Right lobe of liver (tissue), 4 donors: ENCODE measurements around the gene EHD2.

Experiments
- POLR2A ChIP-seq: fragments of 450-650 bp; IDR thresholded peaks from one replicate; pipeline ENCODE4 v1.6.1; 2017; ENCODE audit warnings: antibody characterized with exemption, mild to moderate bottlenecking
- TF ChIP-seq, protein P1 (sequence below), 4 donors: fragments of 200-600 bp in 3 of 4; fragments of 450-650 bp in 1 of 4; IDR thresholded peaks; one replicate each; pipeline versions ENCODE4 v1.5.1 to v1.8.0; 2016 to 2022; ENCODE audit warnings: antibody characterized with exemption in 4 of 4, mild to moderate bottlenecking in 2 of 4
- donor health status: DM: no; HTN: no; CAD: no.
- donor health status: DM: no; HTN: no; CAD: no.
- donor health status: DM: no; HTN: yes; CAD: no.

DNA sequence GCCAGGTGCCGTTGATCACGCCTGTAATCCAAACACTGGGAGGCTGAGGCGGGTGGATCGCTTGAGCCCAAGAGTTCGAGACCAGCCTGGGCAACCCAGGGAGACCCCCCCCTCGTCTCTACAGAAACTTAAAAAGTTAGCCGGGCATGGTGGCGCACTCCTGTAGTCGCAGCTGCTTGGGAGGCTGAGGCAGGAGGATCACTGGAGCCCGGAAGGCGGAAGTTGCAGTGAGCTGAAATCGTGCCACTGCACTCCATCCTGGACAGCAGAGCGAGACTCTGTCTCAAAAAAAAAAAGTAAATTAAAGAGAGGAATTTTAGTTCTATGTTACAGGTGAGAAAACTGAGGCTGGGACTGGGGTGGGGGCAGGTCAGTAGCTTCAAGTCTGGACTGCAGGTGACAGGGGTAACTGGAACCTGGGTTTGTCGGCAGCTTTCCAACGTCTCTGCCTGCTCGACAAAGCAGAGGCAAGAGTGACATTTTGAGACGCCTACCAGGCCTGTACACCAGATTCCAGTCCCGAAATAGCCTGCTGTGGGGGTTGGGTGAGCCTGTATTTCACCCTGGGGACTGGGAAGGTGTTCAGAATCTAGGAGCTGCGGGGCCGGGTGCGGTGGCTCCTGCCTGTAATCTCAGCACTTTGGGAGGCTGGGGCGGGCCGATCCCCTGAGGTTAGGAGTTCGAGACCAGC, 66.4 kb downstream of the EHD2 start:
- TF ChIP-seq POLR2A = no peak
- TF ChIP-seq, protein P1, sequence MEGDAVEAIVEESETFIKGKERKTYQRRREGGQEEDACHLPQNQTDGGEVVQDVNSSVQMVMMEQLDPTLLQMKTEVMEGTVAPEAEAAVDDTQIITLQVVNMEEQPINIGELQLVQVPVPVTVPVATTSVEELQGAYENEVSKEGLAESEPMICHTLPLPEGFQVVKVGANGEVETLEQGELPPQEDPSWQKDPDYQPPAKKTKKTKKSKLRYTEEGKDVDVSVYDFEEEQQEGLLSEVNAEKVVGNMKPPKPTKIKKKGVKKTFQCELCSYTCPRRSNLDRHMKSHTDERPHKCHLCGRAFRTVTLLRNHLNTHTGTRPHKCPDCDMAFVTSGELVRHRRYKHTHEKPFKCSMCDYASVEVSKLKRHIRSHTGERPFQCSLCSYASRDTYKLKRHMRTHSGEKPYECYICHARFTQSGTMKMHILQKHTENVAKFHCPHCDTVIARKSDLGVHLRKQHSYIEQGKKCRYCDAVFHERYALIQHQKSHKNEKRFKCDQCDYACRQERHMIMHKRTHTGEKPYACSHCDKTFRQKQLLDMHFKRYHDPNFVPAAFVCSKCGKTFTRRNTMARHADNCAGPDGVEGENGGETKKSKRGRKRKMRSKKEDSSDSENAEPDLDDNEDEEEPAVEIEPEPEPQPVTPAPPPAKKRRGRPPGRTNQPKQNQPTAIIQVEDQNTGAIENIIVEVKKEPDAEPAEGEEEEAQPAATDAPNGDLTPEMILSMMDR (IDR thresholded peaks at IDR 0.05) = no peak
